Ascending aorta (tissue), 2 donors: ENCODE measurements around the gene TBX2. TPM values are rescaled to one million over a fixed set of nuclear protein-coding genes. Genes with fewer than 3 reads are reported as not detected.
A peak's percentile ranks its signal among the peaks of the same experiment; 100 is the strongest.

Experiments
- DNase-seq, 2 donors: peaks; one replicate each; pipeline ENCODE4 v3.0.0-alpha.2; 2019; ENCODE audit warnings: low spot score in 2 of 2
- H3K27ac ChIP-seq, 2 donors: fragments of 200-600 bp; sonication (generic); one replicate each; pipeline ENCODE4 v1.5.1; 2016 to 2017; ENCODE audit warnings: mild to moderate bottlenecking in 1 of 2
- H3K27me3 ChIP-seq: fragments of 200-600 bp; sonication (generic); one replicate; pipeline ENCODE4 v1.5.1; 2017
- H3K36me3 ChIP-seq, 2 donors: fragments of 200-600 bp; sonication (generic); one replicate each; pipeline ENCODE4 v1.5.1; 2016
- H3K4me1 ChIP-seq, 2 donors: fragments of 200-600 bp; sonication (generic); one replicate each; pipeline ENCODE4 v1.5.1; 2016 to 2017; ENCODE audit warnings: mild to moderate bottlenecking in 1 of 2
- H3K4me3 ChIP-seq, 2 donors: fragments of 200-600 bp; sonication (generic); one replicate each; pipeline ENCODE4 v1.5.1; 2016 to 2017; ENCODE audit warnings: mild to moderate bottlenecking in 1 of 2
- H3K9me3 ChIP-seq, 2 donors: fragments of 200-600 bp; sonication (generic); one replicate each; pipeline ENCODE4 v1.5.1; 2016
- CTCF ChIP-seq, 3 experiments: fragments of 200-600 bp in 2 of 3; fragments of 450-650 bp in 1 of 3; sonication (generic) in 2 of 3; IDR thresholded peaks; one replicate each; pipeline ENCODE4 v1.5.1; 2016 to 2019; ENCODE audit warnings: antibody characterized with exemption in 3 of 3, mild to moderate bottlenecking in 1 of 3, moderate library complexity in 1 of 3
- intact Hi-C: fragments of 100-400 bp; cut with DNase I; formaldehyde crosslinking; loops from one replicate; pipeline ENCODE4 v1.15.1; 2023
- total RNA-seq: library from RNA; depleted of rRNA; stranded (reverse); fragments of >200 nt; gene quantifications from one replicate; pipeline ENCODE4 v1.1.0, GENCODE V29; 2016

Gene TBX2
- total RNA-seq, 1 donor from 2014 or later, result 100 TPM

GRCh38 chr17:61404913-61405685, 5.5 kb downstream of the TBX2 start:
- H3K9me3 ChIP-seq, result no peaks in the 10 kb centered on the region
- peaks cover 14 to 31% of the 10 kb centered on the region in 2 donors for H3K36me3 ChIP-seq
- H3K27me3 ChIP-seq, result no peaks in the 10 kb centered on the region
- H3K4me1 ChIP-seq, result peaks cover 0 to 41% of the 10 kb centered on the region in 2 donors
- no peak for DNase-seq
- peak overlapping the region; percentile 16 to 92 for H3K27ac ChIP-seq
- peak overlapping the region in 1 of 2 donors; percentile 83 for H3K4me3 ChIP-seq
- no peak for TF ChIP-seq CTCF (IDR thresholded peaks at IDR 0.05)
- intact Hi-C loops, result loop anchor here (5.0 kb wide), 2 partner anchors 403 to 522 kb away; partner anchors contain the start of gene INTS2

- DNase-seq, result no peak
- intact Hi-C loops, result loop anchor here (5.0 kb wide), 1 partner anchor 404 kb away; no protein-coding TSS in a partner anchor
- no peak for TF ChIP-seq CTCF (IDR thresholded peaks at IDR 0.05)
- Histone ChIP-seq H3K36me3 (peaks cover 14 to 31% of the 10 kb centered on the region in 2 donors), H3K27me3 (no peaks in the 10 kb centered on the region), H3K4me3 (peak overlapping the region in 1 of 2 donors; percentile 83), H3K27ac (peak overlapping the region; percentile 48 to 92), H3K4me1 (peaks cover 0 to 42% of the 10 kb centered on the region in 2 donors), H3K9me3 (no peaks in the 10 kb centered on the region)
Measured at GRCh38 chr17:61405686-61406536, 6.3 kb downstream of the TBX2 start.

GRCh38 chr17:61406537-61406845, 6.8 kb downstream of the TBX2 start:
- peaks cover 0 to 37% of the 10 kb centered on the region in 2 donors for H3K4me1 ChIP-seq
- no peak for TF ChIP-seq CTCF (IDR thresholded peaks at IDR 0.05)
- H3K9me3 ChIP-seq, result no peaks in the 10 kb centered on the region
- H3K27me3 ChIP-seq, result no peaks in the 10 kb centered on the region
- peak overlapping the region; percentile 48 to 92 for H3K27ac ChIP-seq
- no peak overlapping the region for H3K4me3 ChIP-seq
- no peak for DNase-seq
- H3K36me3 ChIP-seq, result peaks cover 14 to 31% of the 10 kb centered on the region in 2 donors
- intact Hi-C loops, result loop anchor here (5.0 kb wide), 1 partner anchor 404 kb away; no protein-coding TSS in a partner anchor

- Histone ChIP-seq H3K27ac (peak overlapping the region; percentile 10 to 32), H3K36me3 (peaks cover 14 to 31% of the 10 kb centered on the region in 2 donors), H3K9me3 (no peaks in the 10 kb centered on the region), H3K27me3 (no peaks in the 10 kb centered on the region), H3K4me3 (no peak overlapping the region), H3K4me1 (peaks cover 0 to 35% of the 10 kb centered on the region in 2 donors)
- no peak for TF ChIP-seq CTCF (IDR thresholded peaks at IDR 0.05)
- peak; percentile 5 to 62 for DNase-seq
- intact Hi-C loops, result loop anchor here (5.0 kb wide), 1 partner anchor 405 kb away; no protein-coding TSS in a partner anchor
Measured at GRCh38 chr17:61406971-61407911, 7.6 kb downstream of the TBX2 start.
